Body of pancreas (tissue), 4 donors: ENCODE data around the gene GALNT12. TPM values are rescaled to one million over a fixed set of nuclear protein-coding genes. Genes with fewer than 3 reads are reported as not detected.

Experiments
- ATAC-seq: fragments of 150-250 bp; one replicate; pipeline ENCODE4 v1.9.1; 2016
- DNase-seq, 4 donors: peaks; one replicate each; pipeline ENCODE4 v3.0.0-alpha.2; 2019
- H3K27ac ChIP-seq, 4 donors: fragments of 200-600 bp; sonication (generic); 1 replicate in 3 of 4; 2 replicates in 1 of 4; pipeline versions ENCODE4 v1.5.1 to v1.6.1; 2016 to 2019; ENCODE audit warnings: mild to moderate bottlenecking in 1 of 4, mixed read lengths in 1 of 4, moderate library complexity in 1 of 4
- H3K27me3 ChIP-seq, 2 donors: fragments of 200-600 bp; sonication (generic); one replicate each; pipeline ENCODE4 v1.6.0; 2016; ENCODE audit warnings: mild to moderate bottlenecking in 1 of 2
- H3K36me3 ChIP-seq, 2 donors: fragments of 200-600 bp; sonication (generic); replicated peaks in 1 of 2; 2 replicates each; pipeline ENCODE4 v1.5.1; 2016; ENCODE audit warnings: low read depth in 2 of 2; ENCODE audit not compliant: insufficient read depth in 1 of 2
- H3K4me1 ChIP-seq: fragments of 200-600 bp; sonication (generic); one replicate; pipeline ENCODE4 v1.6.0; 2016
- H3K4me3 ChIP-seq, 2 donors: fragments of 200-600 bp; sonication (generic); 1 replicate in 1 of 2; 2 replicates in 1 of 2; pipeline ENCODE4 v1.5.1; 2016 to 2019
- H3K9me3 ChIP-seq, 3 donors: fragments of 200-600 bp; sonication (generic); 1 replicate in 2 of 3; 2 replicates in 1 of 3; pipeline ENCODE4 v1.5.1; 2016
- CTCF ChIP-seq, 7 experiments: fragments of 450-650 bp in 4 of 7; fragments of 200-600 bp in 3 of 7; sonication (generic) in 3 of 7; IDR thresholded peaks; one replicate each; pipeline ENCODE4 v1.5.1; 2016 to 2019; ENCODE audit warnings: antibody characterized with exemption in 7 of 7
- POLR2A ChIP-seq, 3 donors: fragments of 450-650 bp; IDR thresholded peaks; one replicate each; pipeline ENCODE4 v1.6.1; 2016; ENCODE audit warnings: antibody characterized with exemption in 3 of 3, mild to moderate bottlenecking in 2 of 3
- WGBS, 2 donors: methylation state at CpG; one replicate each; pipeline ENCODE4 v1.1.5; 2017; 5-methylcytosine and 5-hydroxymethylcytosine counted together
- intact Hi-C: fragments of 100-400 bp; cut with DNase I; formaldehyde crosslinking; loops from one replicate; pipeline ENCODE4 v1.15.1; 2023
- total RNA-seq, 2 donors: library from RNA; depleted of rRNA; stranded (reverse); fragments of >200 nt; gene quantifications; one replicate each; pipeline ENCODE4 v1.1.0, GENCODE V29; 2016

Gene GALNT12
- total RNA-seq, 2 donors from 2014 or later = 13.0 to 53.1 TPM

GRCh38 chr9:98770717-98771116 is 36.8 kb upstream of the GALNT12 start:
- DNase-seq = no peak
- Histone ChIP-seq H3K27ac (no peak overlapping the region), H3K9me3 (no peaks in the 10 kb centered on the region), H3K4me3 (no peak overlapping the region), H3K27me3 (no peaks in the 10 kb centered on the region), H3K4me1 (no peaks in the 10 kb centered on the region), H3K36me3 (peaks cover 18 to 31% of the 10 kb centered on the region in 2 donors)
- no peak for TF ChIP-seq CTCF (IDR thresholded peaks at IDR 0.05)
- intact Hi-C loops = no loop called here
- ATAC-seq = no peak
- 94 to 96% methylated on average over 9 to 10 of the region's 10 CpGs for WGBS, 2 donors

- intact Hi-C loops = no loop called here
- no peaks in the 10 kb centered on the region for H3K4me1 ChIP-seq
- TF ChIP-seq POLR2A (IDR thresholded peaks at IDR 0.05) = no peak
- no peak for TF ChIP-seq CTCF (IDR thresholded peaks at IDR 0.05)
- H3K27me3 ChIP-seq = no peaks in the 10 kb centered on the region
- H3K36me3 ChIP-seq = peaks cover 18 to 31% of the 10 kb centered on the region in 2 donors
- 93 to 96% methylated on average over 15 of the region's 15 CpGs for WGBS, 2 donors
- DNase-seq = no peak
- no peak overlapping the region for H3K4me3 ChIP-seq
- no peak overlapping the region for H3K27ac ChIP-seq
- ATAC-seq = no peak
- no peaks in the 10 kb centered on the region for H3K9me3 ChIP-seq
Measured at GRCh38 chr9:98771209-98771874, 36.1 kb upstream of the GALNT12 start.

DNA sequence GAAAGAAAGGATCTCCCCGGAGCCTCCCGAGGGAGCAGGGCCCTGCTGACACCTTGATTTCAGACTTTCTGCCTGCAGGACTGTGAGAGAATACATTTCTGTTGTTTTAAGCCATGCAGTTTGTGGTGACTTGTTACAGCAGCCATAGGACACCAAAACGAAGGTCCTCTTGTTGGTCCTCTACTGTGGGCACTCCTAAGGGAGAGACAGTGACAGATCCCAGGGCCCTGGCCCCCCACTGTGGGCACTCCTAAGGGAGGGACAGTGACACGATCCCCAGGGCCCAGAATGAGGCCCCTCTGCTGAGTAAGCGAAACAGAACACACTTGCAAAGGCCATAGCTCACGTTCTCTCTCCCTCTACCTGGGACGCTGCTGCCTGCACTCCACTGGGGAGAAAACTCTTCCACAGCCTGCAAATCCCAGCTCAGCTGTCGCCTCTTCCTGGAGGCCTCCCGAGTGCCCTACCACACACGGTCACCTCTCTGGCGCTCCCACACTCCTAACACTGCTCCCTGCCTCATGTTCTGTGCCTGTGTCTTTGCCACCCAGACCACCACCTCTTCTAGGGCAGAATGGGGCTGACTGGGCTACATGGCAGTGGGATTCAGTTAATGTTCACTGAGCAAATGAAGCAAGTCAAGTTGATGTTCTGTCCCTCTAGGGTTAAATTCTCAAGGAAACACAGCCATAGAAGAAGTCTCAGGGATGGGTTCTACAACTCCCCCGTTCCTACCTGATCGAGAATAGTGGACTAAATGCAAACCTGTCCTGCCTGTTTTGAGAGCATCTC is 34.9 kb upstream of the GALNT12 start:
- DNase-seq (no peak), ATAC-seq (no peak)
- no peak for TF ChIP-seq POLR2A (IDR thresholded peaks at IDR 0.05)
- no peak for TF ChIP-seq CTCF (IDR thresholded peaks at IDR 0.05)
- 89 to 93% methylated on average over 13 of the region's 13 CpGs for WGBS, 2 donors
- no peak overlapping the region for H3K27ac ChIP-seq
- no peak overlapping the region for H3K4me3 ChIP-seq
- intact Hi-C loops = no loop called here
- H3K9me3 ChIP-seq = no peaks in the 10 kb centered on the region
- no peaks in the 10 kb centered on the region for H3K4me1 ChIP-seq
- H3K27me3 ChIP-seq = no peaks in the 10 kb centered on the region
- H3K36me3 ChIP-seq = peaks cover 18 to 29% of the 10 kb centered on the region in 2 donors

GRCh38 chr9:98773721-98774120 is 33.7 kb upstream of the GALNT12 start:
- Histone ChIP-seq H3K4me1 (no peaks in the 10 kb centered on the region), H3K27me3 (no peaks in the 10 kb centered on the region), H3K9me3 (no peaks in the 10 kb centered on the region), H3K36me3 (peaks cover 18 to 24% of the 10 kb centered on the region in 2 donors), H3K27ac (no peak overlapping the region), H3K4me3 (no peak overlapping the region)
- ATAC-seq (no peak), DNase-seq (no peak)
- no peak for TF ChIP-seq POLR2A (IDR thresholded peaks at IDR 0.05)
- no peak for TF ChIP-seq CTCF (IDR thresholded peaks at IDR 0.05)
- intact Hi-C loops = no loop called here
- 91 to 92% methylated on average over 11 to 15 of the region's 15 CpGs for WGBS, 2 donors
